Subcutaneous abdominal adipose tissue (tissue), 5 donors: Measurements from ENCODE around the gene ZFP62.

Experiments
- H3K27ac ChIP-seq: one replicate; pipeline ENCODE4 v1.7.0; 2013; ENCODE audit warnings: low read depth, mild to moderate bottlenecking, inconsistent platforms, low read length, moderate library complexity
- H3K27me3 ChIP-seq, 5 donors: one replicate each; pipeline ENCODE4 v1.7.0; 2013; ENCODE audit warnings: low read length in 5 of 5, inconsistent platforms in 1 of 5; ENCODE audit not compliant: control insufficient read depth in 5 of 5, insufficient read depth in 4 of 5
- H3K36me3 ChIP-seq, 5 donors: one replicate each; pipeline ENCODE4 v1.7.0; 2013; ENCODE audit warnings: low read length in 5 of 5; ENCODE audit not compliant: control insufficient read depth in 5 of 5, insufficient read depth in 5 of 5
- H3K4me1 ChIP-seq, 5 donors: one replicate each; pipeline ENCODE4 v1.7.0; 2013; ENCODE audit warnings: low read length in 5 of 5, mild to moderate bottlenecking in 3 of 5, moderate library complexity in 1 of 5; ENCODE audit not compliant: control insufficient read depth in 5 of 5, insufficient read depth in 5 of 5
- H3K4me3 ChIP-seq, 5 donors: one replicate each; pipeline ENCODE4 v1.7.0; 2013; ENCODE audit warnings: low read length in 5 of 5, low read depth in 1 of 5
- H3K9ac ChIP-seq, 5 donors: one replicate each; pipeline ENCODE4 v1.7.0; 2013; ENCODE audit warnings: low read length in 5 of 5, mild to moderate bottlenecking in 4 of 5, moderate library complexity in 3 of 5
- H3K9me3 ChIP-seq, 5 donors: one replicate each; pipeline ENCODE4 v1.7.0; 2013; ENCODE audit warnings: low read length in 5 of 5; ENCODE audit not compliant: control insufficient read depth in 5 of 5
- donor health status: healthy.
- donor health status: healthy.
- donor health status: healthy.
- donor health status: healthy.
- donor health status: healthy.

The ZFP62 gene

GRCh38 chr5:180813420-180813819 lies 47.7 kb downstream of the ZFP62 start:
- Histone ChIP-seq H3K27me3 (no peaks in the 10 kb centered on the region), H3K9ac (peak overlapping the region; percentile 32 to 77 (median 67)), H3K36me3 (peaks cover 0 to 1% (median 0%) of the 10 kb centered on the region in 5 donors), H3K4me1 (peaks cover 13 to 76% (median 54%) of the 10 kb centered on the region in 5 donors), H3K4me3 (peak overlapping the region; percentile 58 to 88 (median 75)), H3K27ac (peak overlapping the region; percentile 94), H3K9me3 (no peaks in the 10 kb centered on the region)

DNA sequence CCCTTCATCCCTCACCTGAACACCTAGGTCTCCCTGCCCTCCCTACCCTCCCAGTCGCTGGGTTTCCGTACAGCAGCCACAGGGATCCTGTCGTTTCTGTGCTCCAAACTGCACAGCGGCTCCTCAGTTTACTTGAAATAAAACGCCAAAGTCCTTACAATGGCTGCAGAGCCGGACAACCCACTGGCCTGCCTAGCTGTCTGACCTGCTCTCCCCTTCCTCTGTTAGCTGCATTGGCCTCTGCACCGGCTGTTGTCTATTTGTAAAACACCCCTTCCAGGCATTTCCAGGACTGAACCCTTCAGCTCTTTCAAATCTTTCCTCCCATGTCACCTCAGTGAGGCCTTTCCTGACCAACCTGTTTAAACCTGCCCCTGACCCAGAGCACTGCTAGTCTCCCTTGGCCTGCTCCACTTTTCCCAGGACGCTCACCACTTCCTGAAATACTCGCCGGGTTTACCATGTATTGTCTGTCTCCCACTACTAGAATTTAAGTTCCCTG lies 49.4 kb downstream of the ZFP62 start:
- Histone ChIP-seq H3K4me1 (peaks cover 11 to 76% (median 54%) of the 10 kb centered on the region in 5 donors), H3K27me3 (no peaks in the 10 kb centered on the region), H3K27ac (peak overlapping the region; percentile 98), H3K9ac (peak overlapping the region; percentile 66 to 94 (median 87)), H3K9me3 (no peaks in the 10 kb centered on the region), H3K4me3 (peak overlapping the region; percentile 75 to 88 (median 83)), H3K36me3 (peaks cover 0 to 19% (median 4%) of the 10 kb centered on the region in 5 donors)

DNA sequence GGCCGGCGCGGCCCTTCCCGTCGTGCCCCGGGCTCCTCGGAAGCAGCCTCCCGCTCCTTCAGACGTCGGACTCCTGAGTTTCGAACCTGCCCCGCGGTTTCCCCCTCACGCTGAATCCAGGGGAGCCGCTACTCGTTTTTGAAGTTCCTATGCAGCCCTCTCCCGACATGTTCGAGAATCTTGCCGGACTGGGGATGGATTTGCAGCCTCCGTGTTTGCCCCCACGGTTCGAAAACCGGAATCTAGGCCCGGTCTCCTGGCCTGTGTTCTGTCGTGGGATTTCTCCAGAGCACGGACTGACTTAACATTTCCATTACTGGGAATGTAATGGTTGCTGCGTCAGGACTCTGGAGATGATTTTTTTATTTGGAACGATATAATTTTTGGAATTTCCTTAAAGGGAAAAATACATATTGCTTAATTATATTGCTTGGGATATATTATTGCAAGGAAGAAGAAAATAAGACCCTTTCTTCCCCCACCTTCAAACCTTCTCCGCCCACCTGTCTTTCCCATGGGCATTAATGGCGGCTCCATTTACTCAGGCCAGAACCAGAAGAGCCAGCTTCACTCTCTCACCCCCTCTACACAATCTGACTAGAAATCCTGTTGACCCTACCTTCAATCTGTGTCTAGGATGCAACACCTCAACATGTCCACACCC lies 50.0 kb downstream of the ZFP62 start:
- H3K4me1 ChIP-seq: peaks cover 16 to 76% (median 55%) of the 10 kb centered on the region in 5 donors
- peak overlapping the region; percentile 75 to 88 (median 83) for H3K4me3 ChIP-seq
- H3K9me3 ChIP-seq: no peaks in the 10 kb centered on the region
- H3K9ac ChIP-seq: peak overlapping the region; percentile 66 to 94 (median 87)
- no peaks in the 10 kb centered on the region for H3K27me3 ChIP-seq
- H3K27ac ChIP-seq: peak overlapping the region; percentile 98
- H3K36me3 ChIP-seq: peaks cover 0 to 24% (median 5%) of the 10 kb centered on the region in 5 donors

DNA sequence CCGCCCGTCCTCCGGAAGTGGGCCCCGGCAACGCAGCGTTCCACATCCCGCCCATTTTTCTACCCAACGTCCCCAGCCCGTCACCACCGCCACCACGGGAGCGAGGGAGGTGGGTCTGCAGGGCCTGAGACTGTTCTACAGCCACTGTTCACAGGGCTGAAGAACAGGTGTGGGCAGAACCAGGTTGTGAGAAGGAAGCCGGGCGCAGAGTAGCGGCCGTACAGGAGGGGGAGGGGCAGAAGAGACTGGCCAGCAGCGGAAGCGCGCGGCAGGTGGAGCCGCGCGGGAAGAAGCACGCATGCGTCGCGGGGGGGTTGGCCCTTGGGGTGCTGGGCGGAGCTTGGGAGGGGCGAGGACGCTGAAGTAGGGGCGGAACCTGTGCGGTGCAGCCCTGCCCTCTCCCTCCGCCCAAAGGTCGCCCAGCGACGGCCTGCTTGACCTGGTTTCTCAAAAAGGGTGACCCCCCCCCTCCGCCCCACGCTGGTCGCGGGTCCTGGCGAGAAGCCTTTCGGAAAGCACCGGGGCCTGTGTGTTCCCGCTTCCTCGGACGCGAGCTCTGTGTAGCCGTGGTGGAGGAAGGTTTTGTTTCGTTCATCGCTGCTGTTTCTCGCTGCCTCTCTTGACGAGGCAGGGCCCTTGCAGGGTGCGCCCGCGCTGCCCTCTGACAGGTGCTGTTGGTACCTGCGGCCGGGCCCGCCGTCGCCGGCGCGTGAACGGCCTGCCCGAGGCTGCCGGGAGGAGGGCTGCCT lies 50.7 kb downstream of the ZFP62 start:
- H3K4me1 ChIP-seq: peaks cover 15 to 78% (median 57%) of the 10 kb centered on the region in 5 donors
- H3K9ac ChIP-seq: peak overlapping the region in 4 of 5 donors; percentile 84 to 94 (median 90)
- H3K27me3 ChIP-seq: no peaks in the 10 kb centered on the region
- peaks cover 0 to 24% (median 5%) of the 10 kb centered on the region in 5 donors for H3K36me3 ChIP-seq
- H3K4me3 ChIP-seq: peak overlapping the region; percentile 64 to 88 (median 81)
- H3K9me3 ChIP-seq: no peaks in the 10 kb centered on the region
- peak overlapping the region; percentile 98 for H3K27ac ChIP-seq

GRCh38 chr5:180809403-180810209 lies 51.5 kb downstream of the ZFP62 start:
- Histone ChIP-seq H3K36me3 (peaks cover 0 to 27% (median 5%) of the 10 kb centered on the region in 5 donors), H3K4me3 (peak overlapping the region; percentile 71 to 88 (median 81)), H3K9me3 (no peaks in the 10 kb centered on the region), H3K9ac (peak overlapping the region; percentile 31 to 94 (median 74)), H3K4me1 (peaks cover 13 to 79% (median 58%) of the 10 kb centered on the region in 5 donors), H3K27ac (peak overlapping the region; percentile 98), H3K27me3 (no peaks in the 10 kb centered on the region)

GRCh38 chr5:180808461-180809000 lies 52.5 kb downstream of the ZFP62 start:
- H3K4me1 ChIP-seq: peaks cover 13 to 84% (median 69%) of the 10 kb centered on the region in 5 donors
- H3K9ac ChIP-seq: peak overlapping the region in 4 of 5 donors; percentile 2 to 94 (median 32)
- peak overlapping the region; percentile 3 to 88 (median 75) for H3K4me3 ChIP-seq
- no peaks in the 10 kb centered on the region for H3K9me3 ChIP-seq
- H3K36me3 ChIP-seq: peaks cover 0 to 32% (median 5%) of the 10 kb centered on the region in 5 donors
- H3K27me3 ChIP-seq: no peaks in the 10 kb centered on the region
- peak overlapping the region; percentile 42 for H3K27ac ChIP-seq

DNA sequence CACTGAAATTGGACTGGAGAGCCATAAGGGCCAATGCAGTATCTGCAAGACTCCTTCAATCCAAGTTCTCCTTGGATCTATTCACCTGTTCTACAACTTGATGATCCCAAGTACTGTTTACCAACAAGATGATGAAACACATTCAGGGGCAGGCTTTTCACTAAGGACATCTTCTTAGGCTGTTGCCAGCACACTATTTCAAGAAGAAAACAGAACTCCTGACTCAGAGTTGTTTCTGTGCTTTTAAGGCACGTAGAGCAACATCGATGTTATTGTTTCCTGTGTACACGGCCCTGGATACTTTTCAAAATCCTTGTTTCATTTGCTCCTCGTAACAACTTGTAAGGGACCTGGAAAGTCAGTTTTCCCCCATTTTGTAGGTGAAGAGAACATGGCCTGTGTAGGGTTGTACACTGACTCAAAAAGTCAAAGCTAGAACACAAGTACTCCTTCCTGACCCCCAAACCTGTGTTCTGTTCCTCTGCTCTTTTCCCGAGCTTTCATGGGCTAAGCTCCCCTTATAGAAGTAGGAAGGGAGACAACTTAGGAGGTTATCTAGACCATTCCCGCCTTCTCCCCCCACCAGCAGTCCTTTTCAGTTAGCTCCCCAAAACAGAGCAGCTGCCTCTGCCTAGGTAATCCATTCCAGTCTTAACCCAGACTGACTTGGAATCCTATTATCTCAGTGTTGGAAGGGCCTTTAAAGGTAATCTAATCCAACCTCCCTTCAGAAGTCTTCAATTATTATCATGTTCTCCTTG lies 53.2 kb downstream of the ZFP62 start:
- Histone ChIP-seq H3K27ac (peak overlapping the region; percentile 42), H3K9me3 (no peaks in the 10 kb centered on the region), H3K4me1 (peaks cover 13 to 87% (median 76%) of the 10 kb centered on the region in 5 donors), H3K36me3 (peaks cover 0 to 32% (median 5%) of the 10 kb centered on the region in 5 donors), H3K4me3 (peak overlapping the region in 3 of 5 donors; percentile 1 to 75 (median 3)), H3K9ac (peak overlapping the region in 3 of 5 donors; percentile 2 to 39 (median 33)), H3K27me3 (no peaks in the 10 kb centered on the region)

GRCh38 chr5:180807046-180807445 lies 54.0 kb downstream of the ZFP62 start:
- Histone ChIP-seq H3K4me3 (peak overlapping the region in 1 of 5 donors; percentile 30), H3K27me3 (no peaks in the 10 kb centered on the region)

More at GRCh38 chr5:180807046-180807445, 54.0 kb downstream of the ZFP62 start:
- Histone ChIP-seq H3K27ac (peak overlapping the region; percentile 42), H3K9me3 (no peaks in the 10 kb centered on the region), H3K9ac (peak overlapping the region in 3 of 5 donors; percentile 2 to 30 (median 26)), H3K4me1 (peaks cover 13 to 85% (median 74%) of the 10 kb centered on the region in 5 donors), H3K36me3 (peaks cover 0 to 32% (median 5%) of the 10 kb centered on the region in 5 donors)
